K562 treated with DMSO at 1 percent for 4 hours (cell line): ENCODE data around the gene SOX30. TPM values are rescaled to one million over a fixed set of nuclear protein-coding genes. Genes with fewer than 3 reads are reported as not detected.

Experiments
- total RNA-seq: library from RNA; unstranded; fragments of 300-600 nt; gene quantifications from 2 replicates; pipeline ENCODE4 v1.2.3, GENCODE V29; 2022; ENCODE audit not compliant: insufficient read depth

Gene SOX30
- 0.53 and 0.87 TPM in 2 replicates for total RNA-seq

DNA sequence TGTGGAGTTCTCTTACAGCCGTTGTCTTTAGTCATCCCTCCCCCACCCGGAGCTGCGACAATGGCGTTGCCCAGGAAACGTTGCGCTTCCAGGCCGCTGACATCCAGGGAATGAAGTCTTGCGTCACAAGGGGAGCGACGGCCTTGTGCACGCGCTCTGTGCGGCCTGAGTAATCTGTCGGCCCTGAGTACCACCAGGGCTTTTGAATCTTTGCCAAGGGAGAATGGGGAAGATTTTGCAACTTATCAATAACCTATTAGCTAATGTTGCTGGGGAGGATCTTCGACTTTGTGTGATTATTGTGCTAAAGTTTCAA lies at the start of gene SOX30:
SOX30 (minus strand) TSS at position 62 of the 316 bp plus-strand sequence. CDS start 360 bp downstream, outside the sequence.

DNA sequence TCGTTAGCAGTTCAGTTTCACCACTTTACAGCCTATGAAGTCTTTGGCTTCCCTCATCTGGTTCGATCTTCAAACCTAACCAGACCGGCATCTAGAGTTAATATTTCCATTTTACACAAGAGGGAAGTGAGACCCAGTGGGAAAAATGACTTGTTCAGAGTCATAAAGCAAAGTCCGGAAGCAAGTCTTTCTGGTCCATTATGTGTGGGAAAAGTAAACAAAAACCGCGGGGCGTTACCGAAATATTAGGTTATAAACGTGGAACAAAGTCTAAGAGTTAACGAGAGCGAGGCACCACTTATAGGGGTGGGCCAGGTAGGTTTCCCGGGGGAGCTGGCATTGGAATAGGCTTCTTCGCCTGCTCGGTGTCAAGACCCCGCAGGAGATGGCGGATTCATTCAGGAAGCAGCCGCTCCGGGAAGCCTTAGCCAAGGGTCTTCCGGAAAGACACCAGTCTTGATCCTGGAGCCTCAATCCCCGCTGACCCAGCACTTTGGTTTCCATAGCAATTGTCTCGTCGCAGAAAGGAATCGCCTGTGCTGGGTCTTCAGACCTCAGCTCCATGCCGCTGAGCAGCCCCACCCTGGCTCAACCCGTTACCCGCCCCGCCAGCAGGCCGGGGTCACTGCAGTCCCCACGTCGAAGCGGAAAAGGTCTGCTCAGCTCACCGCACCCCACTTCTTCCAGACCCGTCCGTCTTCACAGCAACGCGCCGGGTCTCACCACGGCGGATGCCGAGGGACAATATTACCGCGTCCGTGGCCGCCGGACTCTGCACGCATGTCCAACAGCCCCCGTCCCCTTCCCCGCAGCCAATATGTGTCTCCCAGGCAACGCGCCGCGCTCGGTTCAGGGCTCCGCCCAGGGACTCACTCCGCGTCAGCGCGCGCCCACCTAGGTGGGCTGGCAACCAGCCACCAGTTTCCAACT lies 18.7 kb upstream of the SOX30 start, which contains the start of gene C5orf52:
C5orf52 (plus strand) TSS at position 872 of the 930 bp plus-strand sequence. CDS start 82 bp downstream, outside the sequence.

Other genes with a start within 250 kb of the SOX30 start
- gene NIPAL4, start 192.2 kb downstream of the SOX30 start, total RNA-seq = not detected in 2 replicates
- gene ADAM19, start 76.7 kb downstream of the SOX30 start, total RNA-seq = 6.4 and 6.6 TPM in 2 replicates
- not detected in 2 replicates for gene C5orf52, start 19.1 kb upstream of the SOX30 start, total RNA-seq
- gene THG1L, start 79.0 kb upstream of the SOX30 start, total RNA-seq = 7.5 and 10.7 TPM in 2 replicates
- gene LSM11, start 91.3 kb upstream of the SOX30 start, total RNA-seq = 3.3 and 3.7 TPM in 2 replicates
- gene CLINT1, start 206.7 kb upstream of the SOX30 start, total RNA-seq = 63.0 and 69.5 TPM in 2 replicates